Lung (tissue), 12 donors: ENCODE results near the gene MIEF2. TPM values are rescaled to one million over a fixed set of nuclear protein-coding genes. Genes with fewer than 3 reads are reported as not detected.

ENCODE experiments used
- ATAC-seq: fragments of 200-7000 bp; cut with Tn5 transposase; one replicate; pipeline ENCODE4 v1.9.1; 2020; ENCODE audit warnings: moderate number of reproducible peaks; ENCODE audit not compliant: insufficient read depth, low FRiP score
- DNase-seq, 3 donors: peaks; one replicate each; pipeline ENCODE4 v3.0.0-alpha.2; 2013 to 2017
- H3K27ac ChIP-seq, 2 donors: one replicate each; pipeline ENCODE4 v1.5.1; 2013; ENCODE audit warnings: mild to moderate bottlenecking in 2 of 2, moderate library complexity in 2 of 2, control low read depth in 1 of 2, inconsistent platforms in 1 of 2, low read depth in 1 of 2, low read length in 1 of 2
- H3K27me3 ChIP-seq, 3 donors: one replicate each; pipeline ENCODE4 v1.5.1; 2013; ENCODE audit warnings: low read length in 2 of 3; ENCODE audit not compliant: control insufficient read depth in 3 of 3, insufficient read depth in 3 of 3
- H3K36me3 ChIP-seq, 4 donors: one replicate each; pipeline ENCODE4 v1.5.1; 2013; ENCODE audit warnings: low read length in 4 of 4, mild to moderate bottlenecking in 1 of 4, moderate library complexity in 1 of 4; ENCODE audit not compliant: control insufficient read depth in 4 of 4, insufficient read depth in 4 of 4
- H3K4me1 ChIP-seq, 5 donors: one replicate each; pipeline ENCODE4 v1.5.1; 2013; ENCODE audit warnings: low read length in 5 of 5, mild to moderate bottlenecking in 2 of 5, moderate library complexity in 1 of 5; ENCODE audit not compliant: control insufficient read depth in 5 of 5, insufficient read depth in 5 of 5
- H3K4me3 ChIP-seq: one replicate; pipeline ENCODE4 v1.5.1; 2013; ENCODE audit warnings: mild to moderate bottlenecking, control low read depth, moderate library complexity
- H3K9ac ChIP-seq, 2 donors: one replicate each; pipeline ENCODE4 v1.5.1; 2013; ENCODE audit warnings: low read length in 2 of 2, control low read depth in 1 of 2; ENCODE audit not compliant: insufficient read depth in 1 of 2
- H3K9me3 ChIP-seq, 4 donors: one replicate each; pipeline ENCODE4 v1.5.1; 2013; ENCODE audit warnings: low read length in 3 of 4, mild to moderate bottlenecking in 1 of 4, moderate library complexity in 1 of 4; ENCODE audit not compliant: control insufficient read depth in 4 of 4, insufficient read depth in 3 of 4
- WGBS, 2 donors: extraction: QIAGEN DNeasy Blood & Tissue Kit; methylation state at CpG; one replicate each; pipeline ENCODE4 v1.1.7; 2013; 5-methylcytosine and 5-hydroxymethylcytosine counted together
- polyA plus RNA-seq, 2 donors: library from polyadenylated mRNA; stranded (reverse); fragments of 200-250 nt; gene quantifications; one replicate each; pipeline ENCODE4 v1.2.1, GENCODE V29; 2013
- total RNA-seq, 2 donors: library from RNA; depleted of rRNA in 1 of 2; stranded (reverse); fragments of >200 nt in 1 of 2; gene quantifications; one replicate each; pipeline ENCODE4 v1.2.1, GENCODE V29; 2014 to 2021
- TF ChIP-seq, protein P1 (sequence below): IDR thresholded peaks from 2 replicates; pipeline ENCODE4 v1.5.1; 2012; ENCODE audit warnings: mild to moderate bottlenecking; ENCODE audit errors: control extremely low read depth, extremely low read depth
- donor health status: control.
- donor health status: control.
- donor health status: Bipolar disorder and iron deficiency.
- donor health status: healthy.
- donor health status: DM: yes; HTN: yes; CAD: no.

MIEF2 gene
- total and polyA plus RNA-seq, 4 donors: 7.3 to 24.1 (median 13.1) TPM

GRCh38 chr17:18226284-18226945 lies 34.0 kb upstream of the MIEF2 start:
- peak overlapping the region; percentile 79 to 81 for H3K9ac ChIP-seq

DNA sequence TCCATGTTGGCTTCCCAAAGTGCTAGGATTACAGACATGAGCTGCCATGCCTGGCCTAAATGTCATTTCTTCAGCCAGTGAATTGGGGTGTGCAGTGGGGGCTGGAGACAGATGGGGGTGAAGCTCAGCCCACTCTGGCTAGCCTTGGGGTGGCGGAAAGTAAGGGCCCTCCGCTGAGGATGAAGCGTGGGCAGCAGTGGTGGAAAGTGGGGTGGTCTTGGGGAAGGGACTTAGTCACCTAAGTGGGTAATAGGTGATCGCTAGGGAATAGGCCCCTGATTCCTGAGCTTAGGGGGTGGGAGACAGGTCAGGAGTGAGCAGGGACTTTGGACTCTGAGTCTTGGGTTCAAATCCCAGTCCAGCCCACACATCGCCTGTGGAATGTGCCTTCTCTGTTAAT lies 32.8 kb upstream of the MIEF2 start:
- ATAC-seq (no peak), DNase-seq (no peak)
- Histone ChIP-seq H3K27ac (no peak overlapping the region), H3K36me3 (peaks cover 0 to under 1% (median under 1%) of the 10 kb centered on the region in 4 donors), H3K4me3 (no peak overlapping the region), H3K9ac (no peak overlapping the region), H3K27me3 (no peaks in the 10 kb centered on the region), H3K4me1 (peaks cover 0 to 31% (median 12%) of the 10 kb centered on the region in 5 donors), H3K9me3 (no peaks in the 10 kb centered on the region)
- 99 to 100% methylated on average over 5 of the region's 5 CpGs for WGBS, 2 donors
- TF ChIP-seq, protein P1, sequence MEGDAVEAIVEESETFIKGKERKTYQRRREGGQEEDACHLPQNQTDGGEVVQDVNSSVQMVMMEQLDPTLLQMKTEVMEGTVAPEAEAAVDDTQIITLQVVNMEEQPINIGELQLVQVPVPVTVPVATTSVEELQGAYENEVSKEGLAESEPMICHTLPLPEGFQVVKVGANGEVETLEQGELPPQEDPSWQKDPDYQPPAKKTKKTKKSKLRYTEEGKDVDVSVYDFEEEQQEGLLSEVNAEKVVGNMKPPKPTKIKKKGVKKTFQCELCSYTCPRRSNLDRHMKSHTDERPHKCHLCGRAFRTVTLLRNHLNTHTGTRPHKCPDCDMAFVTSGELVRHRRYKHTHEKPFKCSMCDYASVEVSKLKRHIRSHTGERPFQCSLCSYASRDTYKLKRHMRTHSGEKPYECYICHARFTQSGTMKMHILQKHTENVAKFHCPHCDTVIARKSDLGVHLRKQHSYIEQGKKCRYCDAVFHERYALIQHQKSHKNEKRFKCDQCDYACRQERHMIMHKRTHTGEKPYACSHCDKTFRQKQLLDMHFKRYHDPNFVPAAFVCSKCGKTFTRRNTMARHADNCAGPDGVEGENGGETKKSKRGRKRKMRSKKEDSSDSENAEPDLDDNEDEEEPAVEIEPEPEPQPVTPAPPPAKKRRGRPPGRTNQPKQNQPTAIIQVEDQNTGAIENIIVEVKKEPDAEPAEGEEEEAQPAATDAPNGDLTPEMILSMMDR: no peak

More at GRCh38 chr17:18226284-18226945, 34.0 kb upstream of the MIEF2 start:
- ATAC-seq (no peak), DNase-seq (peak in 1 of 3 donors; percentile 16)
- Histone ChIP-seq H3K27ac (no peak overlapping the region), H3K4me3 (peak overlapping the region; percentile 52), H3K9me3 (no peaks in the 10 kb centered on the region), H3K4me1 (peaks cover 0 to 31% (median 12%) of the 10 kb centered on the region in 5 donors), H3K27me3 (no peaks in the 10 kb centered on the region), H3K36me3 (no peaks in the 10 kb centered on the region)
- 29 to 33% methylated on average over 16 of the region's 16 CpGs for WGBS, 2 donors
- TF ChIP-seq, protein P1: no peak

DNA sequence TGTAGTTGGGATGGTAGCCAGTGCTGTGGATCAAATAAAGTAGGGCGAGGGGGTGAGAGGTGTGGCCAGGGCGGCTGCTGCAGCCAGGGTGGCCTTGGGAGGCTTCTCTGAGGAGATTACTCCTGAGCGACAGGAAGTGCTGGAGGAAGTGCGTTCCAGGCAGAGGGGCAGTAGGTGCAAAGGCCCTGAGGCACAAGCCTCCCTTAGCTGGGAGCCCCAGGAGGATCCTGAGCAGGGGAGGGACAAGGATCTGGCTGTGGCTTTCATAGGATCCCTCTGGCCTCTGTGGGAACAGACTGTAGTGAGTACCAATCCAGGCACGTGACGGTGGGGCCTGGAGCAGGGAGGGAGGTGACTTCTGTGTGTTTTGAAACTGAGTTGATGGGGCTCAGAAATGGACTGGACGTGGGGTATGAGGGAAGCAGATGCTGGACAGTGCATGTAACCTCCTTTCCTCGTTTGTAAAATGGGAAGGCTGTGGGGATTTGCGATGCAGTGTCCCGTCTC lies 32.2 kb upstream of the MIEF2 start:
- WGBS, 2 donors: 94 to 95% methylated on average over 10 of the region's 10 CpGs
- no peaks in the 10 kb centered on the region for H3K27me3 ChIP-seq
- DNase-seq (no peak), ATAC-seq (no peak)
- peaks cover 0 to 4% (median 1%) of the 10 kb centered on the region in 4 donors for H3K36me3 ChIP-seq
- TF ChIP-seq, protein P1: no peak
- no peaks in the 10 kb centered on the region for H3K9me3 ChIP-seq
- H3K4me1 ChIP-seq: peaks cover 0 to 31% (median 12%) of the 10 kb centered on the region in 5 donors
- H3K9ac ChIP-seq: no peak overlapping the region
- no peak overlapping the region for H3K27ac ChIP-seq
- no peak overlapping the region for H3K4me3 ChIP-seq
